ENCODE data around the gene LGSN. TPM values are rescaled to one million over a fixed set of nuclear protein-coding genes. Genes with fewer than 3 reads are reported as not detected.

LGSN gene
- total RNA-seq, 4 donors from 2014 or later, result not detected

- Histone ChIP-seq H3K36me3 (no peaks in the 10 kb centered on the region), H3K4me1 (no peaks in the 10 kb centered on the region), H3K4me3 (no peak overlapping the region), H3K27me3 (no peaks in the 10 kb centered on the region), H3K9me3 (no peaks in the 10 kb centered on the region), H3K27ac (no peak overlapping the region)
- no peak for ATAC-seq
- TF ChIP-seq POLR2AphosphoS5 (IDR thresholded peaks at IDR 0.05) (no peak), EP300 (IDR thresholded peaks at IDR 0.05) (no peak), CTCF (IDR thresholded peaks at IDR 0.05) (no peak), POLR2A (IDR thresholded peaks at IDR 0.05) (no peak)
- WGBS, 2 donors (ENCODE audit: low coverage in 1 of 2), result 89% methylated on average over 3 of the region's 3 CpGs; no CpG with 5 or more reads in 1 of the 2 donors
Observed at GRCh38 chr6:63306420-63306819, 13.4 kb downstream of the LGSN start.

GRCh38 chr6:63305277-63305676 lies 14.5 kb downstream of the LGSN start:
- H3K36me3 ChIP-seq, result no peaks in the 10 kb centered on the region
- WGBS, 2 donors (ENCODE audit: low coverage in 1 of 2), result 50 to 88% methylated on average over 1 to 2 of the region's 2 CpGs
- no peaks in the 10 kb centered on the region for H3K27me3 ChIP-seq
- no peak overlapping the region for H3K4me3 ChIP-seq
- no peak overlapping the region for H3K27ac ChIP-seq
- TF ChIP-seq POLR2AphosphoS5 (IDR thresholded peaks at IDR 0.05) (no peak), EP300 (IDR thresholded peaks at IDR 0.05) (no peak), CTCF (IDR thresholded peaks at IDR 0.05) (no peak), POLR2A (IDR thresholded peaks at IDR 0.05) (no peak)
- no peaks in the 10 kb centered on the region for H3K4me1 ChIP-seq
- no peaks in the 10 kb centered on the region for H3K9me3 ChIP-seq
- no peak for ATAC-seq

- H3K4me3 ChIP-seq, result no peak overlapping the region
- H3K27me3 ChIP-seq, result no peaks in the 10 kb centered on the region
- peaks cover 0 to 5% (median 0%) of the 10 kb centered on the region in 3 donors for H3K9me3 ChIP-seq
- no peak overlapping the region for H3K27ac ChIP-seq
- TF ChIP-seq EP300 (IDR thresholded peaks at IDR 0.05) (no peak), POLR2AphosphoS5 (IDR thresholded peaks at IDR 0.05) (no peak), POLR2A (IDR thresholded peaks at IDR 0.05) (no peak), CTCF (IDR thresholded peaks at IDR 0.05) (no peak)
- ATAC-seq, result no peak
- no peaks in the 10 kb centered on the region for H3K4me1 ChIP-seq
- no peaks in the 10 kb centered on the region for H3K36me3 ChIP-seq
Observed at GRCh38 chr6:63303476-63303875, 16.3 kb downstream of the LGSN start.

- no peak for ATAC-seq
- Histone ChIP-seq H3K4me1 (no peaks in the 10 kb centered on the region), H3K27ac (no peak overlapping the region), H3K9me3 (peaks cover 0 to 5% (median 0%) of the 10 kb centered on the region in 3 donors), H3K4me3 (no peak overlapping the region), H3K36me3 (no peaks in the 10 kb centered on the region), H3K27me3 (no peaks in the 10 kb centered on the region)
- WGBS, 2 donors (ENCODE audit: low coverage in 1 of 2), result 87 to 88% methylated on average over 2 of the region's 2 CpGs
- TF ChIP-seq POLR2A (IDR thresholded peaks at IDR 0.05) (no peak), POLR2AphosphoS5 (IDR thresholded peaks at IDR 0.05) (no peak), EP300 (IDR thresholded peaks at IDR 0.05) (no peak), CTCF (IDR thresholded peaks at IDR 0.05) (no peak)
Observed at GRCh38 chr6:63299667-63300066, 20.1 kb downstream of the LGSN start.

GRCh38 chr6:63295553-63296194 lies 24.1 kb downstream of the LGSN start:
- Histone ChIP-seq H3K4me1 (no peaks in the 10 kb centered on the region), H3K27ac (no peak overlapping the region), H3K9me3 (peaks cover 0 to 5% (median 0%) of the 10 kb centered on the region in 3 donors), H3K27me3 (no peaks in the 10 kb centered on the region), H3K36me3 (no peaks in the 10 kb centered on the region), H3K4me3 (no peak overlapping the region)
- TF ChIP-seq POLR2A (IDR thresholded peaks at IDR 0.05) (no peak), CTCF (IDR thresholded peaks at IDR 0.05) (no peak), EP300 (IDR thresholded peaks at IDR 0.05) (no peak), POLR2AphosphoS5 (IDR thresholded peaks at IDR 0.05) (no peak)
- 0 to 13% methylated on average over 1 of the region's 1 CpG for WGBS, 2 donors (ENCODE audit: low coverage in 1 of 2)
- no peak for ATAC-seq
